ENCODE measurements around the gene SERPINE1.

DNA sequence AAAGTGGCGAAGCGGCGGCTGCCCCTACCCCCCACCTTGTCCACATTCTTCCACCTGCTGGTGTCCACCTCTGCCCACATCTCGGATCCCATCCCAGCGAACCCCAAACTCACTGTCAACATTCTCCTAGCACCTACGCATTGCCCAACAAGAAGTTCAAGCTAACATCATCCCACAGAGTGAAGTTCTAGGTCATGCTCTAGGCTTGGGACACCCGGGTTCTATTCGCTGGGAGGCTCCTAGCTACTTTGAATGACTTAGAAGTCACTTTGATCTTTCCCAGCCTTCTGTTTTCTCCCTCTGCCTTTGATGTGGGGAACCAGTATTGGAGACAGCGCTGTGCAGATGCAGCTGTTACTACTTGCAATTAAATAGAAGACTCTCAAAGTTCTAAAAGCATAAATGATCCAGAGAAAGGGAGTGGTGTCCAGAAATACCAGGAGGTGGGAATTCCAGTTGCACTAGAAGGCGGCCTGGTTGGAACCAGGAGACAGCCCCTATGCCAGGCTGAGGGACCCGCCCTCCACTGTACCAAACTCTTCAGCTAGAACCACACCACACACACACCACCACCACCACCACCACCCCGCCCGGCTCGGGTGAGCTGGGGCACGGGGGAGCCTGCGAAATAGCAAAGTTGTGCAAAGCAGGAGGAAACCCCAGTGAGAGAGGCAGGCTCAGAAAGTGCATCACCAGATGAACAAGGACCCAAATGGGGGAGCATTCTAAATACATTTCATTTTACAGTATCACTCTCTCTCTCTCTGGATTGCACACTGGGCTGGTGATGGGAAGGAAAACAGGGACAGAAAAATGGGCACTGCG is 43.9 kb downstream of the SERPINE1 start:
- TF ChIP-seq GATA3 (IDR thresholded peaks at IDR 0.05; ENCODE audit: low read depth, low read length) = no peak
- no peak for TF ChIP-seq GATA2 (IDR thresholded peaks at IDR 0.05; ENCODE audit: low read depth, low read length)
